GM12878 (cell line): ENCODE results near the gene ZMYND11. TPM values are rescaled to one million over a fixed set of nuclear protein-coding genes. Genes with fewer than 3 reads are reported as not detected.

ENCODE experiments used
- ATAC-seq: fragments of 200-7000 bp; cut with Tn5 transposase; 3 replicates; pipeline ENCODE4 v1.9.1; 2020; ENCODE audit warnings: mild to moderate bottlenecking, moderate library complexity
- BruUV-seq: library from RNA; stranded (reverse); fragments of 400-500 nt; replicated peaks from 2 replicates; lab custom pipeline; 2021; lab: Mats Ljungman, UMichigan
- CTCF ChIA-PET: fragments of 300-600 bp; sonication (Branson Sonifier 250); formaldehyde crosslinking; extraction: SDS; loops from one replicate; lab custom pipeline; 2021; ENCODE audit warnings: inconsistent platforms; lab: Yijun Ruan, JAX
- POLR2A ChIA-PET: fragments of 350-600 bp; formaldehyde crosslinking; extraction: SDS; loops from one replicate; lab custom pipeline; 2021; ENCODE audit warnings: inconsistent platforms; lab: Charles Lee
- RAD21 ChIA-PET: fragments of 300-600 bp; sonication (Branson Sonifier 250); formaldehyde crosslinking; loops from one replicate; lab custom pipeline; 2023; ENCODE audit warnings: antibody characterized with exemption; ENCODE audit not compliant: unreplicated experiment; lab: Charles Lee
- SMC1A ChIA-PET: fragments of 300-600 bp; sonication (Branson Sonifier 250); formaldehyde crosslinking; loops from one replicate; lab custom pipeline; 2023; ENCODE audit not compliant: unreplicated experiment, uncharacterized antibody; lab: Charles Lee
- DNase-seq: peaks from one replicate; pipeline ENCODE4 v3.0.0-alpha.2; 2011; ENCODE audit warnings: low read depth, low spot score
- FAIRE-seq: peaks from 3 replicates; lab custom pipeline; 2011; peaks lifted over from hg19 to GRCh38; lab: Jason Lieb, UNC
- H2AFZ ChIP-seq: 2 replicates; pipeline ENCODE4 v1.6.0; 2011; ENCODE audit warnings: low read depth, low read length, control low read depth; ENCODE audit not compliant: control insufficient read depth
- H3K27ac ChIP-seq: 2 replicates; pipeline ENCODE4 v1.5.1; 2011; ENCODE audit warnings: control low read depth; ENCODE audit not compliant: control insufficient read depth, insufficient read depth
- H3K27me3 ChIP-seq, 2 experiments: replicated peaks in 1 of 2; 2 replicates each; pipeline versions ENCODE4 v1.6.0 to v1.6.1; 2011; ENCODE audit warnings: low read length in 1 of 2; ENCODE audit not compliant: control insufficient read depth in 2 of 2, insufficient read depth in 2 of 2
- H3K36me3 ChIP-seq, 2 experiments: 2 replicates each; pipeline ENCODE4 v1.5.1; 2011; ENCODE audit warnings: low read length in 1 of 2; ENCODE audit not compliant: control insufficient read depth in 2 of 2, insufficient read depth in 2 of 2
- H3K4me1 ChIP-seq: 2 replicates; pipeline ENCODE4 v1.6.1; 2011; ENCODE audit warnings: mild to moderate bottlenecking, low read length, moderate library complexity, mixed read lengths; ENCODE audit not compliant: control insufficient read depth, insufficient read depth
- H3K4me2 ChIP-seq: 2 replicates; pipeline ENCODE4 v1.6.0; 2011; ENCODE audit warnings: control low read depth; ENCODE audit not compliant: control insufficient read depth, insufficient read depth
- H3K4me3 ChIP-seq: fragments of 200-600 bp; sonication (generic); 2 replicates; pipeline ENCODE4 v1.5.1; 2016
- H3K79me2 ChIP-seq: 2 replicates; pipeline ENCODE4 v1.6.0; 2011; ENCODE audit warnings: low read length; ENCODE audit not compliant: control insufficient read depth, insufficient read depth
- H3K9ac ChIP-seq: 2 replicates; pipeline ENCODE4 v1.8.0; 2011; ENCODE audit warnings: low read length, control low read depth, mixed read lengths; ENCODE audit not compliant: control insufficient read depth, insufficient read depth
- H3K9me3 ChIP-seq: replicated peaks from 3 replicates; pipeline ENCODE4 v1.5.1; 2011; ENCODE audit warnings: mild to moderate bottlenecking, low read length; ENCODE audit not compliant: control insufficient read depth, insufficient read depth
- H4K20me1 ChIP-seq: 2 replicates; pipeline ENCODE4 v1.6.0; 2011; ENCODE audit not compliant: control insufficient read depth, insufficient read depth
- CEBPZ ChIP-seq: fragments of 150-350 bp; IDR thresholded peaks from 2 replicates; pipeline ENCODE4 v1.6.1; 2016; ENCODE audit warnings: low read depth, low read length
- CREM ChIP-seq: IDR thresholded peaks from 2 replicates; pipeline ENCODE4 v1.6.1; 2014; ENCODE audit warnings: antibody characterized with exemption, low read depth
- EGR1 ChIP-seq, 2 experiments: IDR thresholded peaks; 1 replicate in 1 of 2; 2 replicates in 1 of 2; pipeline ENCODE4 v1.6.1; 2011 to 2012; ENCODE audit warnings: low read depth in 2 of 2, low read length in 2 of 2, borderline replicate concordance in 1 of 2, mild to moderate bottlenecking in 1 of 2, moderate library complexity in 1 of 2
- ESRRA ChIP-seq: IDR thresholded peaks from 2 replicates; pipeline ENCODE4 v1.6.1; 2012; ENCODE audit warnings: mild to moderate bottlenecking, low read length, improper control_type of control experiment
- HDAC6 ChIP-seq: fragments of 200-600 bp; sonication (generic); IDR thresholded peaks from one replicate; pipeline ENCODE4 v1.8.0; 2017; ENCODE audit warnings: antibody characterized with exemption; ENCODE audit not compliant: unreplicated experiment
- MXI1 ChIP-seq: fragments of 150-350 bp; IDR thresholded peaks from 2 replicates; pipeline ENCODE4 v1.6.1; 2011; ENCODE audit warnings: low read depth, mild to moderate bottlenecking, inconsistent platforms, low read length, improper control_type of control experiment
- NR2C2 ChIP-seq: IDR thresholded peaks from 2 replicates; pipeline ENCODE4 v1.6.1; 2011; ENCODE audit warnings: borderline replicate concordance, low read depth; ENCODE audit not compliant: control insufficient read depth, insufficient read length
- PAX5 ChIP-seq: IDR thresholded peaks from 2 replicates; pipeline ENCODE4 v1.6.1; 2011; ENCODE audit warnings: low read depth, low read length, borderline replicate concordance
- PML ChIP-seq: IDR thresholded peaks from 2 replicates; pipeline ENCODE4 v1.6.1; 2012; ENCODE audit warnings: low read length, inconsistent platforms
- POU2F2 ChIP-seq: IDR thresholded peaks from 3 replicates; pipeline ENCODE4 v1.6.1; 2011; ENCODE audit warnings: low read depth, mild to moderate bottlenecking, low read length, borderline replicate concordance
- RAD21 ChIP-seq: IDR thresholded peaks from 2 replicates; pipeline ENCODE4 v1.6.1; 2011; ENCODE audit warnings: mild to moderate bottlenecking, low read depth, low read length, moderate library complexity; ENCODE audit not compliant: insufficient read depth
- TCF3 ChIP-seq: IDR thresholded peaks from 2 replicates; pipeline ENCODE4 v1.6.1; 2012; ENCODE audit warnings: low read depth, mild to moderate bottlenecking, low read length, borderline replicate concordance; ENCODE audit not compliant: insufficient read depth
- USF1 ChIP-seq: IDR thresholded peaks from 2 replicates; pipeline ENCODE4 v1.6.1; 2011; ENCODE audit warnings: borderline replicate concordance, low read depth, mild to moderate bottlenecking, moderate library complexity, mixed read lengths, low read length; ENCODE audit not compliant: insufficient read depth; ENCODE audit errors: extremely low read length
- USF2 ChIP-seq: IDR thresholded peaks from 2 replicates; pipeline ENCODE4 v1.6.1; 2011; ENCODE audit warnings: low read depth, low read length, improper control_type of control experiment, borderline replicate concordance
- WRNIP1 ChIP-seq: IDR thresholded peaks from 2 replicates; pipeline ENCODE4 v1.6.1; 2011; ENCODE audit warnings: low read depth, low read length, improper control_type of control experiment, borderline replicate concordance
- WGBS: methylation state at CpG from one replicate; pipeline ENCODE4 v1.1.6; 2016; ENCODE audit warnings: low lambda C conversion rate; ENCODE audit not compliant: insufficient replicate concordance, insufficient coverage; ENCODE audit errors: missing lambda C conversion rate; 5-methylcytosine and 5-hydroxymethylcytosine counted together
- in situ Hi-C: fragments of 300-500 bp; cut with MboI; formaldehyde crosslinking; loops from 9 replicates; pipeline ENCODE4 v1.14.3; 2018; ENCODE audit warnings: mixed read lengths
- intact Hi-C: fragments of 100-400 bp; cut with micrococcal nuclease; formaldehyde crosslinking; loops from one replicate; pipeline ENCODE4 v1.14.2; 2022; ENCODE audit not compliant: unreplicated experiment
- polyA plus RNA-seq, 11 experiments: library from polyadenylated mRNA; depleted of rRNA in 4 of 11; unstranded in 6 of 11; stranded (reverse) in 5 of 11; fragments of >200 nt; fragmentation: Nextera tagmentation in 4 of 11; fragmentation: Illumina TruSeq in 1 of 11; extraction: Ambion mirVana in 4 of 11; extraction: Trizol in 1 of 11; gene quantifications; 1 replicate in 1 of 11; 2 replicates in 10 of 11; pipeline versions ENCODE4 v1.2.1 to v1.2.3, GENCODE V29; 2011 to 2016; ENCODE audit warnings: inconsistent platforms in 2 of 11, missing spikeins in 2 of 11, low read depth in 1 of 11
- total RNA-seq, 4 experiments: library from RNA; depleted of rRNA in 3 of 4; stranded (reverse); fragments of >200 nt in 3 of 4; fragmentation: Illumina TruSeq in 1 of 4; extraction: Trizol in 1 of 4; gene quantifications; 2 replicates each; pipeline versions ENCODE4 v1.2.1 to v1.2.3, GENCODE V29; 2013 to 2021

ZMYND11 gene
- total and polyA plus RNA-seq, 10 of the 15 experiments (the other 5 are each of a cell fraction or from before 2014, with no cell fraction given) = 3.3 to 24.4 (median 13.1) TPM

GRCh38 chr10:283916-284356 is 148.7 kb downstream of the ZMYND11 start:
- H3K27ac ChIP-seq = no peak overlapping the region
- H3K36me3 ChIP-seq = no peaks in the 10 kb centered on the region
- ATAC-seq (peak; percentile 96), FAIRE-seq (peak; percentile 88), DNase-seq (peak; percentile 79)
- H3K9me3 ChIP-seq = no peaks in the 10 kb centered on the region
- H3K9ac ChIP-seq = no peak overlapping the region
- peak overlapping the region; percentile 41; the same call in 1 of the 2 replicates for H3K4me3 ChIP-seq
- no TSS peak for BruUV-seq
- H2AFZ ChIP-seq = peak overlapping the region; percentile 25
- H3K4me2 ChIP-seq = peak overlapping the region; percentile 63
- ChIA-PET SMC1A (no interaction called here), RAD21 (no interaction called here), POLR2A (no interaction called here), CTCF (no interaction called here)
- peaks cover 22% of the 10 kb centered on the region for H3K4me1 ChIP-seq
- no peaks in the 10 kb centered on the region for H4K20me1 ChIP-seq
- WGBS = under 1% methylated on average over 7 of the region's 7 CpGs
- H3K27me3 ChIP-seq = no peaks in the 10 kb centered on the region
- in situ Hi-C loops = no loop called here
- H3K79me2 ChIP-seq = no peaks in the 10 kb centered on the region
- intact Hi-C loops = no loop called here
- TF ChIP-seq TCF3 = peak; percentile 58; the same call in 1 of the 2 replicates
- no peak for TF ChIP-seq ESRRA
- no peak for TF ChIP-seq WRNIP1
- peak; percentile 55 for TF ChIP-seq USF1
- peak; percentile 92 for TF ChIP-seq PAX5
- TF ChIP-seq POU2F2 = 0 out of 3 replicates have a peak, but pooled peaks have one; percentile 66
- peak in 1 of 2 experiments; percentile 66; a peak in 2 of 3 replicates for TF ChIP-seq EGR1 (IDR thresholded peaks at IDR 0.05; ENCODE audit: borderline replicate concordance in 1 of 2, low read depth in 2 of 2, low read length in 2 of 2)
- TF ChIP-seq HDAC6 = no peak
- TF ChIP-seq CEBPZ = no peak
- TF ChIP-seq CREM = peak; percentile 47; the same call in 1 of the 2 replicates
- no peak for TF ChIP-seq NR2C2
- no peak for TF ChIP-seq MXI1
- TF ChIP-seq USF2 = peak; percentile 8; the same call in 1 of the 2 replicates
- no peak for TF ChIP-seq PML
- peak; percentile 29; the same call in 1 of the 2 replicates for TF ChIP-seq RAD21
